ENCODE measurements around the gene CLTA. TPM values are rescaled to one million over a fixed set of nuclear protein-coding genes. Genes with fewer than 3 reads are reported as not detected.
A peak's percentile ranks its signal among the peaks of the same experiment; 100 is the strongest.

CLTA gene
- total RNA-seq, 4 donors from 2014 or later, result 48.4 to 86.7 (median 69.0) TPM

- in situ Hi-C loops (cut with MboI; ENCODE audit: low sequenced_read_pairs in 4 of 4) (no loop called here), intact Hi-C loops (cut with DNase I; ENCODE audit: low total_unique reads) (no loop called here)
- Histone ChIP-seq H3K36me3 (peaks cover 0 to 33% of the 10 kb centered on the region in 2 donors), H3K9me3 (no peaks in the 10 kb centered on the region), H3K27me3 (no peaks in the 10 kb centered on the region), H3K4me1 (peaks cover 56 to 58% of the 10 kb centered on the region in 2 donors), H3K27ac (peak overlapping the region in 1 of 4 donors; percentile 49), H3K4me3 (no peak overlapping the region)
- ATAC-seq, result no peak
- no peak for DNase-seq
- TF ChIP-seq CTCF (IDR thresholded peaks at IDR 0.05 in 4 of 5, conservative IDR thresholded peaks at IDR 0.05 in 1 of 5) (no peak), POLR2A (IDR thresholded peaks at IDR 0.05) (no peak)
These were observed 23.3 kb downstream of the CLTA start for GRCh38 chr9:36213989-36214388.

- peaks cover 0 to 36% of the 10 kb centered on the region in 2 donors for H3K36me3 ChIP-seq
These were observed 23.9 kb downstream of the CLTA start for GRCh38 chr9:36214571-36214970.

GRCh38 chr9:36217256-36217968 is 26.7 kb downstream of the CLTA start:
- in situ Hi-C loops (cut with MboI; ENCODE audit: low sequenced_read_pairs in 4 of 4), result no loop called here
- peak overlapping the region in 3 of 4 donors; percentile 8 to 38 (median 12) for H3K27ac ChIP-seq
- H3K36me3 ChIP-seq, result peaks cover 0 to 50% of the 10 kb centered on the region in 2 donors
- H3K9me3 ChIP-seq, result no peaks in the 10 kb centered on the region
- H3K4me3 ChIP-seq, result no peak overlapping the region
- DNase-seq (no peak), ATAC-seq (no peak)
- H3K27me3 ChIP-seq, result no peaks in the 10 kb centered on the region
- intact Hi-C loops (cut with DNase I; ENCODE audit: low total_unique reads), result no loop called here
- TF ChIP-seq POLR2A (IDR thresholded peaks at IDR 0.05), result no peak
- no peak for TF ChIP-seq CTCF (IDR thresholded peaks at IDR 0.05 in 4 of 5, conservative IDR thresholded peaks at IDR 0.05 in 1 of 5)
- peaks cover 30 to 33% of the 10 kb centered on the region in 2 donors for H3K4me1 ChIP-seq

More at GRCh38 chr9:36214571-36214970, 23.9 kb downstream of the CLTA start:
- no peak for DNase-seq
- Histone ChIP-seq H3K27me3 (no peaks in the 10 kb centered on the region), H3K4me1 (peaks cover 54 to 58% of the 10 kb centered on the region in 2 donors), H3K4me3 (no peak overlapping the region), H3K9me3 (no peaks in the 10 kb centered on the region), H3K27ac (peak overlapping the region in 3 of 4 donors; percentile 11 to 56 (median 44))
- intact Hi-C loops (cut with DNase I; ENCODE audit: low total_unique reads), result no loop called here
- ATAC-seq, result no peak
- in situ Hi-C loops (cut with MboI; ENCODE audit: low sequenced_read_pairs in 4 of 4), result no loop called here
- no peak for TF ChIP-seq POLR2A (IDR thresholded peaks at IDR 0.05)
- no peak for TF ChIP-seq CTCF (IDR thresholded peaks at IDR 0.05 in 4 of 5, conservative IDR thresholded peaks at IDR 0.05 in 1 of 5)

GRCh38 chr9:36218011-36218410 is 27.3 kb downstream of the CLTA start:
- in situ Hi-C loops (cut with MboI; ENCODE audit: low sequenced_read_pairs in 4 of 4), result no loop called here
- TF ChIP-seq CTCF (IDR thresholded peaks at IDR 0.05 in 4 of 5, conservative IDR thresholded peaks at IDR 0.05 in 1 of 5) (no peak), POLR2A (IDR thresholded peaks at IDR 0.05) (no peak)
- peak overlapping the region in 1 of 4 donors; percentile 38 for H3K27ac ChIP-seq
- intact Hi-C loops (cut with DNase I; ENCODE audit: low total_unique reads), result no loop called here
- no peaks in the 10 kb centered on the region for H3K27me3 ChIP-seq
- peaks cover 24 to 30% of the 10 kb centered on the region in 2 donors for H3K4me1 ChIP-seq
- no peaks in the 10 kb centered on the region for H3K9me3 ChIP-seq
- ATAC-seq, result no peak
- H3K36me3 ChIP-seq, result peaks cover 0 to 56% of the 10 kb centered on the region in 2 donors
- no peak overlapping the region for H3K4me3 ChIP-seq
- DNase-seq, result no peak
